D721Med (cell line): Measurements from ENCODE around the gene CENPC.

Experiments used
- DNase-seq: peaks from one replicate; pipeline ENCODE4 v3.0.0; 2011; ENCODE audit warnings: low spot score; ENCODE audit not compliant: insufficient read length
- FAIRE-seq: peaks from 2 replicates; lab custom pipeline; 2011; peaks lifted over from hg19 to GRCh38; lab: Jason Lieb, UNC
- TF ChIP-seq, protein P1 (sequence below): IDR thresholded peaks from 2 replicates; pipeline ENCODE4 v1.5.1; 2012; ENCODE audit warnings: mild to moderate bottlenecking, control low read depth; ENCODE audit not compliant: insufficient read depth; ENCODE audit errors: missing control alignments

Gene CENPC, protein sequence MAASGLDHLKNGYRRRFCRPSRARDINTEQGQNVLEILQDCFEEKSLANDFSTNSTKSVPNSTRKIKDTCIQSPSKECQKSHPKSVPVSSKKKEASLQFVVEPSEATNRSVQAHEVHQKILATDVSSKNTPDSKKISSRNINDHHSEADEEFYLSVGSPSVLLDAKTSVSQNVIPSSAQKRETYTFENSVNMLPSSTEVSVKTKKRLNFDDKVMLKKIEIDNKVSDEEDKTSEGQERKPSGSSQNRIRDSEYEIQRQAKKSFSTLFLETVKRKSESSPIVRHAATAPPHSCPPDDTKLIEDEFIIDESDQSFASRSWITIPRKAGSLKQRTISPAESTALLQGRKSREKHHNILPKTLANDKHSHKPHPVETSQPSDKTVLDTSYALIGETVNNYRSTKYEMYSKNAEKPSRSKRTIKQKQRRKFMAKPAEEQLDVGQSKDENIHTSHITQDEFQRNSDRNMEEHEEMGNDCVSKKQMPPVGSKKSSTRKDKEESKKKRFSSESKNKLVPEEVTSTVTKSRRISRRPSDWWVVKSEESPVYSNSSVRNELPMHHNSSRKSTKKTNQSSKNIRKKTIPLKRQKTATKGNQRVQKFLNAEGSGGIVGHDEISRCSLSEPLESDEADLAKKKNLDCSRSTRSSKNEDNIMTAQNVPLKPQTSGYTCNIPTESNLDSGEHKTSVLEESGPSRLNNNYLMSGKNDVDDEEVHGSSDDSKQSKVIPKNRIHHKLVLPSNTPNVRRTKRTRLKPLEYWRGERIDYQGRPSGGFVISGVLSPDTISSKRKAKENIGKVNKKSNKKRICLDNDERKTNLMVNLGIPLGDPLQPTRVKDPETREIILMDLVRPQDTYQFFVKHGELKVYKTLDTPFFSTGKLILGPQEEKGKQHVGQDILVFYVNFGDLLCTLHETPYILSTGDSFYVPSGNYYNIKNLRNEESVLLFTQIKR

DNA sequence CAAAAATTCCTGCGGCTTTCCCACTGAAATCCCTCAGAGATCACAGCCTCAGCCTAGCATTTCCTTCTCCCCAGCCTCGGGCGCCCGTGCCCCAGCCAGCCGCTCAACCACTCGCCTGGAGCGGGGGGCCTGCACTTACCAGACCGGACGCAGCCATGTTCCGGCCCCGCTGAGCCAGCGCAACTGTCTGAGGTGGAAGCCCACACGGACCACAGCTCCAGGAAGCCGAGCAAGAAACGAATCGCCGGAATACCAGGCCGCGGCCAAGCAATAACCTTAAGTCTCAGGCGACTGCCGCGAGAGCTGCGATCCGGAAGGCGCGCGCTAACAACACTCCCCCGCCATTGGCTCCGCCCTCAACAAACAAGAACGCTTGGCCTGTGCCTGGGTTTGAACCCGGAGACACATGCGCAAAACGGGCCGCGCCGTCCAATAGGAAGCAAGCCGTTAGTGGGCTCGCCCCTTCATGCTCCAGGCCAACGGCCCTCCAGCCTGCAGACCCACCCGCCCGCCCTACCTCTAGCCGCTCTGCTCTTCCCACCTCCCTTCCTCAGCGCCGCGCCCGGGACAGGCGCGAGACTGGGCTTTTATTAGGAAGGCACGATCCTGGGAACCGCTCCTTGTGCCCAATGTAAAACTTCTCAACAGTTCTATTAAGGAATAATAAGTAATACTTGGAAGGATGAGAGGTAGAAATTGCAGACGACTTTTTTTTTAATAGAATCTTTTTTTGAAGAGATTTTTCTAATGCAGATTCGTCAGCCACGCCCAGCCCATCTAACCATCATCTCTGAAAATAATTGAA lies at the start of gene CENPC:
CENPC (minus strand) TSS at position 305 of the 805 bp plus-strand sequence; CDS start at position 157, 148 bp downstream.
- DNase-seq: peak; percentile 52
- FAIRE-seq: no peak
- TF ChIP-seq, protein P1, sequence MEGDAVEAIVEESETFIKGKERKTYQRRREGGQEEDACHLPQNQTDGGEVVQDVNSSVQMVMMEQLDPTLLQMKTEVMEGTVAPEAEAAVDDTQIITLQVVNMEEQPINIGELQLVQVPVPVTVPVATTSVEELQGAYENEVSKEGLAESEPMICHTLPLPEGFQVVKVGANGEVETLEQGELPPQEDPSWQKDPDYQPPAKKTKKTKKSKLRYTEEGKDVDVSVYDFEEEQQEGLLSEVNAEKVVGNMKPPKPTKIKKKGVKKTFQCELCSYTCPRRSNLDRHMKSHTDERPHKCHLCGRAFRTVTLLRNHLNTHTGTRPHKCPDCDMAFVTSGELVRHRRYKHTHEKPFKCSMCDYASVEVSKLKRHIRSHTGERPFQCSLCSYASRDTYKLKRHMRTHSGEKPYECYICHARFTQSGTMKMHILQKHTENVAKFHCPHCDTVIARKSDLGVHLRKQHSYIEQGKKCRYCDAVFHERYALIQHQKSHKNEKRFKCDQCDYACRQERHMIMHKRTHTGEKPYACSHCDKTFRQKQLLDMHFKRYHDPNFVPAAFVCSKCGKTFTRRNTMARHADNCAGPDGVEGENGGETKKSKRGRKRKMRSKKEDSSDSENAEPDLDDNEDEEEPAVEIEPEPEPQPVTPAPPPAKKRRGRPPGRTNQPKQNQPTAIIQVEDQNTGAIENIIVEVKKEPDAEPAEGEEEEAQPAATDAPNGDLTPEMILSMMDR: no peak

DNA sequence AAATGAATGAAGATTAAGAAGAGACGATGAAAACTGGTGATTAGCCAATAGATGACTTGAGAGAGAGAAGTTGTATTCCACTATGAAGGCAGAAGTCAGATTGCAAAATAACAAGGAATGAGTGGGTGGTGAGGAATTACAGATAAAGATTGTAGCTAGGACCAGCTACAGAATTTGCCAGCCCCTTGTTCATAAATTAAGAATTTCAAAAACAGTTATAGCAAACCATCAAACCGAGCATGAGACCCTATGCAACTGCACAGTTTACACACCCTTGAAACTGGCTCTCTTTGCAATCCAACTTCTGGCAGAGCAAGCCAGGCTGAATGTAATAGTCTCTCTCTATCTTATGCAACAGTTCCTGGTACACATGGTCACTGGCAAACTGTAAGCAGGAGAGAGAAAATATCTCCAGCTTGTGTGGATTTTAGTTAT lies 48.5 kb upstream of the CENPC start:
- TF ChIP-seq, protein P1: no peak
- no peak for DNase-seq
- FAIRE-seq: no peak

DNA sequence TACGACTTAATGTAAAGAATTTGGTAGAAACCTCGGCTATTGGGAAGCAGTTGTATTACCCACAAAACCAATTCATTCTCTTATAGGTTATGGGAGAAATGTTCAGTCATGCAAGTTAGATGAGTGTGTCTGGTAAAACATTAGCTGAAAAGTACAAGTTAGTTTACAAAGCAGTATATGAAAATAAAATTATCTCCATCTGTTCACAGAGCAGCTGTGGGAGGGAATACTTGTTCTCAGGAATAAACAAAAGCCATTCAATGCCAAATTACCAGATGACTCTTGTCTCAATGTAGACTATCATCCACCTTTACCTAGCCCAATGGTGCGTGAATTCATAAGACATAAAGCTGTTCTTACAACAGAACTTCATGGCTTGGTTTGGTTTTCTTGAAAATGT lies 41.9 kb upstream of the CENPC start:
- TF ChIP-seq, protein P1: no peak
- DNase-seq (no peak), FAIRE-seq (no peak)

DNA sequence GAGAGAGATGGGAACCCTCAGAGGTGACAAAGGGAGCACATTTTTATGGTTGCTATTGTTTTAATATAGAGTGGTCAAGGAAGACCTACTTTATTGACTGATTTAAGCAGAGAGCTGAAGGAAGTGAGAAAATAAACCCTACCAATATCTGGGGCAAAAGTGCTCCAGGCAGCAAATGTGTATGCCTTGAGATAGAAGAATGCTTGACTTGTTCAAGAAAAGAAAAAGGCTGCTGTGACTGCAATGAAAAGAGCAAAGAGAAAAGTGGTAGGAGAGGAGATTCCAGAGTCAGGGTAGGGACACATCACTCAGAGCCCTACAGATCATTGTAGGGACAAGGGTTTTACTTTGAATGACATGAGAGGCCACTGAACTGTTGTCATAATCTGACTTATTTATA lies 39.2 kb upstream of the CENPC start:
- FAIRE-seq (no peak), DNase-seq (no peak)
- TF ChIP-seq, protein P1: no peak

DNA sequence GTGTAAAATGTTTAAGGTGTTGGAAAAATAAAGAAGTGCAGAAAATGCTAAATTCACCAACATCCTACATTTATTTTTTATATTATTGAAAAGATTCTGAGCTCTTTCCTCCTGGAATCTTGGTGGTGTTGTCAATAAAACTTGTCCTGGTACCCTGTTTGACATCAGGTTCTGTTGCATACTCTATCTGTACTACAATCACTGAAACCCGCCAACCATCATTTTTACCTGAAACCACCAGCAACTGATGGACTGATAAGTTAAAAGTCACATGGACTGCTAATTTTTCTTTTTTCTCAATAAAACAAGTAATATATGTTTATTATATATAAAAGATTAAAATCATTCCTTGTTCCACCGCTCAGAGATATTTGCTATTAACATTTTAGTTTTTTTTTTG lies 36.6 kb upstream of the CENPC start:
- no peak for FAIRE-seq
- DNase-seq: no peak
- TF ChIP-seq, protein P1: no peak

DNA sequence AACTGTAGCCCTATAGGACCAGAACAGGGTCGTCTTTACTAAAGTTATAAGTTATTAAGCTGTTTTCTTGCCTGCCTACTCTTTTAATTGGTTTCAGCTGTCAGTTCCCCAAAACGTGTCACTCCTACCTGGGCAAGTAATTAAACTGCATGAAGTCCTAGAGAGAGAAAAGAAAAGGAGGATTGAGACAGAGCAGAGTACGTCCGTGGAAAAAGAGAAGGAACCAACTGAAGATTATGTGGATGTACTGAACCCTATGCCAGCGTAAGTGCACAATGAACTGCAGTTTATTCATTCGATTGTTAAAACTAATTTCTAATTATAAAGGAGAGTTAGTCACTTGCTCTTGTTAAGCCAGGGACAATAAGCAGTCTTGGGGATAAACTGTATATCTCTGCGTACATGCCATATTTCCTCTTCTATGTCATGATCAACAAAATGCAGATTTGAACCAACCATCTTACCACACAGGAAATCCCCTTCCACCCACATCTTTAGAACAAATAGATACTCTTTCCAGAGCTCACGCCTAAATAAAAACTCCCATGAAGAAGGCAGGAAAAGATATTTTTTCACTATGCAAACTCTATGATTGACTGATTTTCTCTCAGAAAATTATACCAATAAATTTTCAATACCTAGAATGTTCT lies 36.0 kb upstream of the CENPC start:
- FAIRE-seq (no peak), DNase-seq (no peak)
- TF ChIP-seq, protein P1: no peak
